Gastroesophageal sphincter (tissue), 4 donors: Measurements from ENCODE around the gene ZCCHC14. TPM values are rescaled to one million over a fixed set of nuclear protein-coding genes. Genes with fewer than 3 reads are reported as not detected.
"Not testable (repeated sequence)": the region's sequence is repeated elsewhere in the genome, so short reads cannot be mapped to it uniquely, and the experiment has no call there.

Source experiments
- ATAC-seq: fragments of 150-250 bp; one replicate; pipeline ENCODE4 v1.9.1; 2016; ENCODE audit warnings: mild to moderate bottlenecking, moderate library complexity
- H3K27ac ChIP-seq, 4 donors: fragments of 200-600 bp; sonication (generic) in 3 of 4; 1 replicate in 3 of 4; 2 replicates in 1 of 4; pipeline ENCODE4 v1.5.1; 2016 to 2019
- H3K27me3 ChIP-seq: fragments of 200-600 bp; sonication (generic); one replicate; pipeline ENCODE4 v1.5.1; 2019
- H3K36me3 ChIP-seq, 2 donors: fragments of 200-600 bp; sonication (generic); one replicate each; pipeline ENCODE4 v1.5.1; 2019; ENCODE audit warnings: control low read depth in 1 of 2
- H3K4me1 ChIP-seq, 3 donors: fragments of 200-600 bp; sonication (generic); 1 replicate in 2 of 3; 2 replicates in 1 of 3; pipeline ENCODE4 v1.5.1; 2016 to 2019; ENCODE audit warnings: control low read depth in 2 of 3
- H3K4me3 ChIP-seq, 2 donors: fragments of 200-600 bp; sonication (generic); one replicate each; pipeline ENCODE4 v1.5.1; 2019; ENCODE audit warnings: mild to moderate bottlenecking in 1 of 2, moderate library complexity in 1 of 2
- H3K9me3 ChIP-seq, 3 donors: fragments of 200-600 bp; sonication (generic); one replicate each; pipeline ENCODE4 v1.5.1; 2017 to 2019; ENCODE audit warnings: control low read depth in 2 of 3
- EP300 ChIP-seq: sonication (generic); formaldehyde crosslinking; IDR thresholded peaks from one replicate; pipeline ENCODE4 v1.6.1; 2017; ENCODE audit warnings: antibody characterized with exemption, mild to moderate bottlenecking
- POLR2A ChIP-seq, 2 donors: fragments of 450-650 bp; IDR thresholded peaks; one replicate each; pipeline ENCODE4 v1.6.1; 2017; ENCODE audit warnings: antibody characterized with exemption in 2 of 2, mild to moderate bottlenecking in 2 of 2, moderate library complexity in 1 of 2
- POLR2AphosphoS5 ChIP-seq: sonication (generic); formaldehyde crosslinking; IDR thresholded peaks from one replicate; pipeline ENCODE4 v1.6.1; 2017; ENCODE audit warnings: antibody characterized with exemption
- WGBS, 2 donors: methylation state at CpG; one replicate each; pipeline ENCODE4 v1.1.5; 2018; ENCODE audit warnings: low coverage in 1 of 2; 5-methylcytosine and 5-hydroxymethylcytosine counted together
- total RNA-seq, 4 donors: library from RNA; depleted of rRNA; stranded (reverse); fragments of >200 nt; gene quantifications; one replicate each; pipeline ENCODE4 v1.1.0, GENCODE V29; 2016
- TF ChIP-seq, protein P1 (sequence below), 4 experiments: fragments of 200-600 bp in 2 of 4; fragments of 450-650 bp in 2 of 4; sonication (generic) in 1 of 4; IDR thresholded peaks; one replicate each; pipeline ENCODE4 v1.5.1; 2017 to 2019; ENCODE audit warnings: antibody characterized with exemption in 4 of 4, mild to moderate bottlenecking in 2 of 4, moderate library complexity in 2 of 4

The ZCCHC14 gene
- total RNA-seq, 4 donors from 2014 or later = 15.5 to 24.9 (median 19.9) TPM

DNA sequence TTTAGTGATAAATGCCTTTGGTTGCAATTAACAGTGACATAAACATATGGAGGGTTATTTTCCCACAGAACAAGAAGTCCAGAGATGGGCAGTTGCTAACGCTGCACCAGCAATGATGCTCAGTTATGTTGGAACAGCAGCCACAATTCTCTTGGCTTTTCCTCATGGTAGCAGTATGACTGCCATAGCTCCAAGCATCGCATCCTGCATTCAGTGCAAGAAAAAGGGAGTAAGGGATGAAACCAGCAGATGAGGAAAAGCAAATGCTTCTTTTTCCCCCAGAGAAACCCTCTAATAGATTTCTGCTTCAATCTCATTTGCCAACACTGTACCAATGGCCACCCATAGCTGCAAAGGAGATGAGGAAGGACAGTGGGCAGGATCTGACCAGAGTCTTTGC is 13.0 kb upstream of the ZCCHC14 start:
- ATAC-seq = no peak
- no peak for TF ChIP-seq EP300
- no peak for TF ChIP-seq POLR2AphosphoS5
- TF ChIP-seq, protein P1, sequence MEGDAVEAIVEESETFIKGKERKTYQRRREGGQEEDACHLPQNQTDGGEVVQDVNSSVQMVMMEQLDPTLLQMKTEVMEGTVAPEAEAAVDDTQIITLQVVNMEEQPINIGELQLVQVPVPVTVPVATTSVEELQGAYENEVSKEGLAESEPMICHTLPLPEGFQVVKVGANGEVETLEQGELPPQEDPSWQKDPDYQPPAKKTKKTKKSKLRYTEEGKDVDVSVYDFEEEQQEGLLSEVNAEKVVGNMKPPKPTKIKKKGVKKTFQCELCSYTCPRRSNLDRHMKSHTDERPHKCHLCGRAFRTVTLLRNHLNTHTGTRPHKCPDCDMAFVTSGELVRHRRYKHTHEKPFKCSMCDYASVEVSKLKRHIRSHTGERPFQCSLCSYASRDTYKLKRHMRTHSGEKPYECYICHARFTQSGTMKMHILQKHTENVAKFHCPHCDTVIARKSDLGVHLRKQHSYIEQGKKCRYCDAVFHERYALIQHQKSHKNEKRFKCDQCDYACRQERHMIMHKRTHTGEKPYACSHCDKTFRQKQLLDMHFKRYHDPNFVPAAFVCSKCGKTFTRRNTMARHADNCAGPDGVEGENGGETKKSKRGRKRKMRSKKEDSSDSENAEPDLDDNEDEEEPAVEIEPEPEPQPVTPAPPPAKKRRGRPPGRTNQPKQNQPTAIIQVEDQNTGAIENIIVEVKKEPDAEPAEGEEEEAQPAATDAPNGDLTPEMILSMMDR (IDR thresholded peaks at IDR 0.05) = no peak
- no peak for TF ChIP-seq POLR2A (IDR thresholded peaks at IDR 0.05)
- WGBS, 2 donors = 93 to 100% methylated on average over 2 of the region's 2 CpGs

DNA sequence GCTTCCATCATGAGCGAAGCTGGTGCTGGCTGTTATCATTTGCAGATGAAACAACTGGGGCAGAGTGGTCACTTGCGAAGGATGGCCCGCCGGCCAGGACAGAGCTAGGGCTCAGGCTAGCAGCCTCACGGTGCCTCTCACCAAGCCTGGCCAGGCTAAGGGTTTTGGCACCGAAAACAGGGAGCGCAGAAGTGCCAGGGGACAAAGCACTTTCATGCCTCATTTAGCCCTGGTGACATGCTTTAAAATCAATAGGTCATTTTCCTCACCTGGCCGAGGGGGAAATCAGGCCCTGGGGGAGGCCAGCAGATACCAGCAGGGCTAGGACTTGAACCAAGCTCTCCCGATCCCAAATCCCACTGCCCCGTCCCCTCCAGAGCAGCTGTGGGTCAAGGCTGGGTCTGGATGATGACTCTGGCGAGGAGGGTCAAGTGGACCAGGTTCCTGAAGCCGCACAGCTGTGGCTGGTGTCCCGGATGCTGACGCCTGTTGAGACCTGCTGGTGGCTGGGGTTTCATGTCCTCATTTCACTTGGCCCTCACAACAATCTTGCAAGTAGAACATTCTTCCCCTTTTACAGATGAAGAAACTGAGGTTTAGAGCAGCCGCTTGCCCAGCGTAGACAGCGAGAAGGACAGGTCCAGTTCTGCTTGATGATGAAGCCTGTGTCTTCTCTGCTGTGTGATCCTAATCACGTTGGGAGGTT is 10.6 kb upstream of the ZCCHC14 start:
- Histone ChIP-seq H3K27me3 (peaks cover 11% of the 10 kb centered on the region), H3K4me1 (peaks cover 0 to 13% (median 12%) of the 10 kb centered on the region in 3 donors)
- ATAC-seq, H3K9me3 ChIP-seq, H3K4me3 ChIP-seq, H3K27ac ChIP-seq, H3K36me3 ChIP-seq: not testable (repeated sequence)
- 78 to 100% methylated on average over 1 to 11 of the region's 18 CpGs for WGBS, 2 donors

More for the DNA sequence above, 13.0 kb upstream of the ZCCHC14 start:
- Histone ChIP-seq H3K36me3 (no peaks in the 10 kb centered on the region), H3K4me1 (peaks cover 0 to 13% (median 12%) of the 10 kb centered on the region in 3 donors), H3K4me3 (no peak overlapping the region), H3K27ac (no peak overlapping the region), H3K9me3 (no peaks in the 10 kb centered on the region), H3K27me3 (peaks cover 11% of the 10 kb centered on the region)

DNA sequence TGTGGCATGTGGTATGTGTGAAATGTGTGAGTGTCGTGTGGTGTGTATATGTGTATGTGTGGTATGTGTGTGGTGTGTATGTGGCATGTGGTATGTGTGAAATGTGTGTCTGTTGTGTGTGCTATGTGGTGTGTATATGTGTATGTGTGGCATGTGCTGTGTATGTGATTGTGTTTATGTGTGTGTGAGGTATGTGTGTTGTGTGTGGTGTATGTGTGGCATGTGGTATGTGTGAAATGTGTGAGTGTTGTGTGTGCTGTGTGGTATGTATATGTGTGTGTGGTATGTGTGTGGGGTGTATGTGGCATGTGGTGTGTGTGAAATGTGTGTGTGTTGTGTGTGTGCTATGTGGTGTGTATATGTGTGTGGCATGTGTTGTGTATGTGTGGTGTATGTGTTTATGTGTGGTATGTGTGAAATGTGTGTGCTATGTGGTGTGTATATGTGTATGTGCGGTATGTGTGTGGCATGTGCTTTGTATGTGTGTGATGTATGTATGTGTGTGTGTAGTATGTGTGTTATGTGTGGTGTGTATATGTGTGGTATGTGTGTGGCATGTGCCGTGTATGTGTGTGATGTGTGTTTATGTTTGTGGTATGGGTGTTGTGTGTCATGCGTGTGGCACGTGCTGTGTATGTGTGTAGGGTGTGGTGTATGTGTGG is 9.6 kb upstream of the ZCCHC14 start:
- Histone ChIP-seq H3K27ac (no peak overlapping the region), H3K9me3 (no peaks in the 10 kb centered on the region), H3K4me1 (peaks cover 0 to 4% (median 4%) of the 10 kb centered on the region in 3 donors), H3K27me3 (peaks cover 3% of the 10 kb centered on the region), H3K4me3 (no peak overlapping the region), H3K36me3 (no peaks in the 10 kb centered on the region)
- ATAC-seq = no peak
- no peak for TF ChIP-seq EP300
- TF ChIP-seq, protein P1 (IDR thresholded peaks at IDR 0.05) = no peak
- TF ChIP-seq POLR2AphosphoS5 = no peak
- 81 to 82% methylated on average over 5 of the region's 5 CpGs for WGBS, 2 donors

DNA sequence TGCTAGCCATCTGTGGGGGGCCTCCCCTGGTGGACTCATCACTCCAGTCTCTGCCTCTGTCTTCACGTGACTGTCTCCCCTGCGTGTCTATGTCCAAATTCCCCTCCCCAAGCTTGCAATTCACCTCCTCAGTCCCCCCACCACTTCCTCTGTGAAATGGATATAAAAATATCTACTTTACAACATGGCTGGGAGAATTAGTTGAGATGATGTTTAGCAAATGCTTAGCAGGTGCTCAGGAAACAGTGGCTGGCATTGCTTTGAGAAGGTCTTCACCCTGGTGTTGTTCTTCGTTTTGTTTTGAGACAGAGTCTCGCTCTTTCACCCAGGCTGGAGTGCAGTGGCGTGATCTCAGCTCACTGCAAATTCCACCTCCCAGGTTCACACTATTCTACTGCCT is 8.3 kb upstream of the ZCCHC14 start:
- Histone ChIP-seq H3K27me3 (no peaks in the 10 kb centered on the region), H3K4me1 (no peaks in the 10 kb centered on the region), H3K9me3 (no peaks in the 10 kb centered on the region), H3K4me3 (no peak overlapping the region), H3K36me3 (no peaks in the 10 kb centered on the region), H3K27ac (no peak overlapping the region)
- no peak for ATAC-seq
- TF ChIP-seq, protein P1 (IDR thresholded peaks at IDR 0.05) = no peak
- TF ChIP-seq EP300 = no peak
- TF ChIP-seq POLR2AphosphoS5 = no peak
- TF ChIP-seq POLR2A (IDR thresholded peaks at IDR 0.05) = no peak
- WGBS, 2 donors = 67 to 85% methylated on average over 1 to 5 of the region's 5 CpGs

DNA sequence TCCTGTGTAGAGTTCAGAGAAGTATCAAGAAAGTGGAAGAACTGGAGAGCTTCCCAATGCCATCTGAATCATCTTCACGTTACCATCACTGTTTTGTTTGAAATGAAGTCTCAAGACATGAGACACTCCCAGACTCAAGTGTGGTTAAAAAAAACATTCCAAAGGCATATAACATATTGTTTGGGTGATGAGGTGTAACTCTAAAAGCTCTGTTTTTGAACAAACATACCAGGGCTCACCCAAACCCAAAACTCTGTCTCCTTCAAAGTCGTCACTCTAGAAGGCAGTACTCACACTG is 6.3 kb upstream of the ZCCHC14 start:
- Histone ChIP-seq H3K9me3 (no peaks in the 10 kb centered on the region), H3K27ac (no peak overlapping the region), H3K4me1 (no peaks in the 10 kb centered on the region), H3K36me3 (no peaks in the 10 kb centered on the region), H3K4me3 (no peak overlapping the region), H3K27me3 (no peaks in the 10 kb centered on the region)
- no peak for ATAC-seq
- 39 to 44% methylated on average over 2 of the region's 2 CpGs for WGBS, 2 donors
- no peak for TF ChIP-seq EP300
- TF ChIP-seq POLR2A (IDR thresholded peaks at IDR 0.05) = no peak
- TF ChIP-seq, protein P1 (IDR thresholded peaks at IDR 0.05) = no peak
- TF ChIP-seq POLR2AphosphoS5 = no peak
